HCT116 (cell line): ENCODE measurements around the gene MID1. TPM values are rescaled to one million over a fixed set of nuclear protein-coding genes. Genes with fewer than 3 reads are reported as not detected.
"Not testable (repeated sequence)": the region's sequence is repeated elsewhere in the genome, so short reads cannot be mapped to it uniquely, and the experiment has no call there.

ENCODE experiments used
- ATAC-seq: fragments of 200-7000 bp; cut with Tn5 transposase; 2 replicates; pipeline ENCODE4 v1.9.1; 2020; ENCODE audit warnings: mild to moderate bottlenecking, moderate library complexity
- BruUV-seq: library from RNA; stranded (reverse); fragments of 400-500 nt; replicated peaks from 2 replicates; lab custom pipeline; 2021; lab: Mats Ljungman, UMichigan
- CTCF ChIA-PET: fragments of 300-600 bp; sonication (Branson Sonifier 250); formaldehyde crosslinking; loops from one replicate; lab custom pipeline; 2021; ENCODE audit warnings: antibody characterized with exemption; lab: Charles Lee
- POLR2A ChIA-PET: fragments of 300-600, 350-600 bp; sonication (Branson Sonifier 250); formaldehyde crosslinking; loops from one replicate; lab custom pipeline; 2021; ENCODE audit warnings: antibody characterized with exemption; lab: Charles Lee
- RAD21 ChIA-PET, 2 experiments: fragments of 300-600 bp; sonication (Branson Sonifier 250); formaldehyde crosslinking; loops; one replicate each; lab custom pipeline; 2023; ENCODE audit warnings: low total read pairs in 2 of 2; ENCODE audit not compliant: uncharacterized antibody in 2 of 2, unreplicated experiment in 2 of 2, low non-redundant PET in 1 of 2; lab: Charles Lee
- DNase-seq: peaks from one replicate; pipeline ENCODE4 v3.0.0-alpha.2; 2010; ENCODE audit warnings: low read depth, low spot score
- H2AFZ ChIP-seq: fragments of 200-600 bp; shearing (Covaris generic), sonication (generic); 2 replicates; pipeline ENCODE4 v1.6.1; 2017; ENCODE audit warnings: low read depth, mixed run types, mixed read lengths, antibody characterized with exemption, low read length; ENCODE audit not compliant: poor library complexity, severe bottlenecking
- H3K27ac ChIP-seq: 2 replicates; pipeline ENCODE4 v1.5.1; 2012; ENCODE audit warnings: low read depth, low read length
- H3K27me3 ChIP-seq: fragments of 200-600 bp; sonication (generic); 2 replicates; pipeline ENCODE4 v1.6.1; 2016; ENCODE audit warnings: mixed run types, low read length, mixed read lengths; ENCODE audit not compliant: insufficient read depth
- H3K36me3 ChIP-seq, 2 experiments: fragments of 200-500 bp in 1 of 2; fragments of 200-600 bp in 1 of 2; sonication (Bioruptor generic) in 1 of 2; sonication (generic) in 1 of 2; 2 replicates each; pipeline versions ENCODE4 v1.5.1 to v1.6.1; 2014 to 2016; ENCODE audit warnings: low read length in 2 of 2, inconsistent platforms in 1 of 2, mixed read lengths in 1 of 2, mixed run types in 1 of 2; ENCODE audit not compliant: insufficient read depth in 2 of 2, control insufficient read depth in 1 of 2
- H3K4me1 ChIP-seq, 2 experiments: fragments of 200-600 bp in 1 of 2; sonication (generic) in 1 of 2; 2 replicates each; pipeline versions ENCODE4 v1.5.1 to v1.6.1; 2012 to 2017; ENCODE audit warnings: low read length in 2 of 2, inconsistent platforms in 1 of 2, mild to moderate bottlenecking in 1 of 2, mixed read lengths in 1 of 2, mixed run types in 1 of 2, moderate library complexity in 1 of 2; ENCODE audit not compliant: insufficient read depth in 2 of 2, control insufficient read depth in 1 of 2
- H3K4me2 ChIP-seq: fragments of 200-600 bp; sonication (generic); 2 replicates; pipeline ENCODE4 v1.6.1; 2017; ENCODE audit warnings: mixed run types, low read length, mixed read lengths
- H3K4me3 ChIP-seq, 2 experiments: fragments of 200-600 bp in 1 of 2; sonication (generic) in 1 of 2; replicated peaks in 1 of 2; 2 replicates each; pipeline ENCODE4 v1.5.1; 2011 to 2016; ENCODE audit warnings: low read length in 2 of 2, control low read depth in 1 of 2, low read depth in 1 of 2, mild to moderate bottlenecking in 1 of 2, mixed read lengths in 1 of 2, mixed run types in 1 of 2
- H3K79me2 ChIP-seq: fragments of 200-600 bp; sonication (generic); 2 replicates; pipeline ENCODE4 v1.6.1; 2017; ENCODE audit warnings: mild to moderate bottlenecking, mixed run types, low read length, moderate library complexity, mixed read lengths; ENCODE audit not compliant: insufficient read depth
- H3K9ac ChIP-seq: fragments of 200-600 bp; sonication (generic); 2 replicates; pipeline ENCODE4 v1.6.1; 2016; ENCODE audit warnings: low read length, mixed read lengths
- H3K9me2 ChIP-seq: fragments of 200-600 bp; sonication (generic), shearing (Covaris generic); 2 replicates; pipeline ENCODE4 v1.6.1; 2017; ENCODE audit warnings: mixed run types, mild to moderate bottlenecking, moderate library complexity; ENCODE audit not compliant: insufficient read depth
- H3K9me3 ChIP-seq, 2 experiments: fragments of 200-500 bp in 1 of 2; fragments of 200-600 bp in 1 of 2; sonication (Bioruptor generic) in 1 of 2; sonication (generic) in 1 of 2; 2 replicates each; pipeline ENCODE4 v1.6.1; 2014 to 2017; ENCODE audit warnings: low read length in 2 of 2, mixed read lengths in 2 of 2, inconsistent platforms in 1 of 2, low read depth in 1 of 2, mild to moderate bottlenecking in 1 of 2, mixed run types in 1 of 2, moderate library complexity in 1 of 2; ENCODE audit not compliant: control insufficient read depth in 1 of 2, insufficient read depth in 1 of 2
- H4K20me1 ChIP-seq: fragments of 200-600 bp; sonication (generic), shearing (Covaris generic); 2 replicates; pipeline ENCODE4 v1.6.1; 2017; ENCODE audit warnings: mixed run types, mild to moderate bottlenecking, moderate library complexity; ENCODE audit not compliant: insufficient read depth
- ATF3 ChIP-seq: IDR thresholded peaks from 2 replicates; pipeline ENCODE4 v1.6.1; 2012
- CBX3 ChIP-seq: IDR thresholded peaks from 2 replicates; pipeline ENCODE4 v1.6.1; 2012; ENCODE audit warnings: low read depth
- CEBPB ChIP-seq: IDR thresholded peaks from 2 replicates; pipeline ENCODE4 v1.6.1; 2012; ENCODE audit warnings: low read depth
- CTCF ChIP-seq, 3 experiments: fragments of 200-600 bp in 1 of 3; sonication (generic) in 1 of 3; IDR thresholded peaks in 2 of 3; conservative IDR thresholded peaks in 1 of 3; 2 replicates each; pipeline ENCODE4 v1.5.1; 2012 to 2017; ENCODE audit warnings: low read depth in 2 of 3, low read length in 2 of 3, antibody characterized with exemption in 1 of 3, borderline replicate concordance in 1 of 3, control low read depth in 1 of 3, mild to moderate bottlenecking in 1 of 3, mixed read lengths in 1 of 3, mixed run types in 1 of 3, moderate library complexity in 1 of 3; ENCODE audit not compliant: insufficient read depth in 1 of 3
- EGR1 ChIP-seq: IDR thresholded peaks from 2 replicates; pipeline ENCODE4 v1.6.1; 2012; ENCODE audit warnings: low read depth
- ELF1 ChIP-seq: IDR thresholded peaks from 2 replicates; pipeline ENCODE4 v1.6.1; 2012; ENCODE audit warnings: low read depth, borderline replicate concordance
- EZH2 ChIP-seq: fragments of 200-600 bp; sonication (generic); IDR thresholded peaks from 2 replicates; pipeline ENCODE4 v1.6.1; 2017; ENCODE audit warnings: antibody characterized with exemption, mixed run types
- EZH2phosphoT487 ChIP-seq: fragments of 200-600 bp; IDR thresholded peaks from 2 replicates; pipeline ENCODE4 v1.6.1; 2018; ENCODE audit warnings: antibody characterized with exemption, borderline replicate concordance
- JUND ChIP-seq: IDR thresholded peaks from 2 replicates; pipeline ENCODE4 v1.6.1; 2012
- POLR2A ChIP-seq: IDR thresholded peaks from 2 replicates; pipeline ENCODE4 v1.7.0; 2011; ENCODE audit warnings: borderline replicate concordance; ENCODE audit not compliant: insufficient read depth, insufficient read length; ENCODE audit errors: extremely low read depth
- RAD21 ChIP-seq: IDR thresholded peaks from 2 replicates; pipeline ENCODE4 v1.6.1; 2012; ENCODE audit warnings: low read depth, mild to moderate bottlenecking
- REST ChIP-seq: IDR thresholded peaks from 2 replicates; pipeline ENCODE4 v1.6.1; 2012; ENCODE audit warnings: low read depth
- SIN3A ChIP-seq: IDR thresholded peaks from 2 replicates; pipeline ENCODE4 v1.6.1; 2012; ENCODE audit warnings: low read depth
- SP1 ChIP-seq: IDR thresholded peaks from 2 replicates; pipeline ENCODE4 v1.6.1; 2012; ENCODE audit warnings: low read depth
- TCF7L2 ChIP-seq: IDR thresholded peaks from 2 replicates; pipeline ENCODE4 v1.7.0; 2011; ENCODE audit warnings: borderline replicate concordance, inconsistent platforms; ENCODE audit not compliant: insufficient read depth, insufficient read length; ENCODE audit errors: extremely low read depth
- YY1 ChIP-seq: IDR thresholded peaks from 2 replicates; pipeline ENCODE4 v1.6.1; 2011; ENCODE audit warnings: low read length, low read depth, moderate library complexity, mild to moderate bottlenecking; ENCODE audit not compliant: insufficient replicate concordance; ENCODE audit errors: extremely low read depth
- ZFX ChIP-seq: fragments of 450-650 bp; IDR thresholded peaks from 2 replicates; pipeline ENCODE4 v1.6.1; 2017
- ZNF274 ChIP-seq: fragments of 200-500 bp; sonication (Bioruptor generic); IDR thresholded peaks from 2 replicates; pipeline ENCODE4 v1.6.1; 2014; ENCODE audit warnings: mild to moderate bottlenecking, low read depth, low read length, inconsistent platforms
- intact Hi-C: fragments of 100-400 bp; cut with micrococcal nuclease; formaldehyde crosslinking; loops from 2 replicates; pipeline ENCODE4 v1.10.0; 2022
- total RNA-seq: library from RNA; stranded (reverse); gene quantifications from one replicate; pipeline ENCODE4 v1.2.1, GENCODE V29; 2021; ENCODE audit not compliant: unreplicated experiment

Gene MID1
- total RNA-seq, 1 experiment from 2014 or later = 48.8 TPM

GRCh38 chrX:10589787-10590186 is 30.6 kb downstream of the MID1 start:
- POLR2A ChIA-PET = interaction anchor here (0.9 kb wide), 1 partner anchor 10 kb away, joined by 6 read pairs; no protein-coding TSS in a partner anchor
- H3K4me2 ChIP-seq, H3K36me3 ChIP-seq, CTCF ChIA-PET, intact Hi-C loops, H3K27ac ChIP-seq, H3K4me3 ChIP-seq, H3K27me3 ChIP-seq, H3K9ac ChIP-seq, BruUV-seq, ATAC-seq, DNase-seq, H4K20me1 ChIP-seq, RAD21 ChIA-PET, H3K4me1 ChIP-seq, H2AFZ ChIP-seq, H3K9me2 ChIP-seq, H3K9me3 ChIP-seq: not testable (repeated sequence)
- peaks cover 84% of the 10 kb centered on the region for H3K79me2 ChIP-seq

- Histone ChIP-seq H3K4me3 (no peak overlapping the region), H2AFZ (no peak overlapping the region), H3K4me2 (no peak overlapping the region), H3K27ac (no peak overlapping the region), H3K9ac (no peak overlapping the region), H3K4me1 (peaks cover 0 to 4% of the 10 kb centered on the region in 2 experiments; a peak in 1 of 4 replicates), H3K36me3 (no peaks in the 10 kb centered on the region), H3K27me3 (no peaks in the 10 kb centered on the region), H4K20me1 (no peaks in the 10 kb centered on the region), H3K9me3 (no peaks in the 10 kb centered on the region), H3K79me2 (peaks cover 84% of the 10 kb centered on the region), H3K9me2 (no peaks in the 10 kb centered on the region)
- DNase-seq (no peak), ATAC-seq (no peak)
- RAD21 ChIA-PET = no interaction called here
- no TSS peak for BruUV-seq
- intact Hi-C loops = no loop called here
- POLR2A ChIA-PET = no interaction called here
- CTCF ChIA-PET = no interaction called here
- TF ChIP-seq SP1 (no peak), EZH2phosphoT487 (no peak), CBX3 (no peak), CEBPB (no peak), ATF3 (no peak), ELF1 (no peak), EGR1 (no peak), POLR2A (no peak), ZFX (no peak), CTCF (IDR thresholded peaks at IDR 0.05 in 2 of 3, conservative IDR thresholded peaks at IDR 0.05 in 1 of 3; ENCODE audit: borderline replicate concordance in 1 of 3, insufficient read depth in 1 of 3, low read depth in 2 of 3, low read length in 2 of 3) (no peak), ZNF274 (no peak), SIN3A (no peak), JUND (no peak), REST (no peak), TCF7L2 (no peak), RAD21 (no peak), YY1 (no peak), EZH2 (no peak)
These were observed 31.3 kb downstream of the MID1 start for GRCh38 chrX:10589098-10589497.
